HL-60 (cell line): Measurements from ENCODE around the gene GSTA2.

Source experiments
- CTCF ChIP-seq: IDR thresholded peaks from one replicate; pipeline ENCODE4 v1.5.1; 2011; ENCODE audit warnings: low read length, control low read depth, inconsistent platforms; ENCODE audit not compliant: insufficient read depth
- GABPA ChIP-seq: IDR thresholded peaks from 2 replicates; pipeline ENCODE4 v1.6.1; 2012; ENCODE audit warnings: low read depth
- POLR2AphosphoS5 ChIP-seq: IDR thresholded peaks from 2 replicates; pipeline ENCODE4 v1.6.1; 2012; ENCODE audit warnings: low read depth
- REST ChIP-seq: IDR thresholded peaks from 2 replicates; pipeline ENCODE4 v1.6.1; 2012; ENCODE audit warnings: low read depth; ENCODE audit not compliant: insufficient replicate concordance
- SPI1 ChIP-seq: IDR thresholded peaks from 2 replicates; pipeline ENCODE4 v1.6.1; 2012; ENCODE audit warnings: low read depth, mild to moderate bottlenecking, borderline replicate concordance

- TF ChIP-seq CTCF (no peak), REST (no peak), GABPA (no peak), POLR2AphosphoS5 (no peak), SPI1 (peak; percentile 56; the same call in 1 of the 2 replicates)
Measured at GRCh38 chr6:52727908-52728307, 35.4 kb downstream of the GSTA2 start.
